ENCODE results near the gene S100A1. TPM values are rescaled to one million over a fixed set of nuclear protein-coding genes. Genes with fewer than 3 reads are reported as not detected.
A peak's percentile ranks its signal among the peaks of the same experiment; 100 is the strongest.

S100A1 gene
- total and polyA plus RNA-seq, 2 of the 13 experiments (the other 11 are each of a cell fraction or from before 2014, with no cell fraction given), result 120 to 251 TPM

DNA sequence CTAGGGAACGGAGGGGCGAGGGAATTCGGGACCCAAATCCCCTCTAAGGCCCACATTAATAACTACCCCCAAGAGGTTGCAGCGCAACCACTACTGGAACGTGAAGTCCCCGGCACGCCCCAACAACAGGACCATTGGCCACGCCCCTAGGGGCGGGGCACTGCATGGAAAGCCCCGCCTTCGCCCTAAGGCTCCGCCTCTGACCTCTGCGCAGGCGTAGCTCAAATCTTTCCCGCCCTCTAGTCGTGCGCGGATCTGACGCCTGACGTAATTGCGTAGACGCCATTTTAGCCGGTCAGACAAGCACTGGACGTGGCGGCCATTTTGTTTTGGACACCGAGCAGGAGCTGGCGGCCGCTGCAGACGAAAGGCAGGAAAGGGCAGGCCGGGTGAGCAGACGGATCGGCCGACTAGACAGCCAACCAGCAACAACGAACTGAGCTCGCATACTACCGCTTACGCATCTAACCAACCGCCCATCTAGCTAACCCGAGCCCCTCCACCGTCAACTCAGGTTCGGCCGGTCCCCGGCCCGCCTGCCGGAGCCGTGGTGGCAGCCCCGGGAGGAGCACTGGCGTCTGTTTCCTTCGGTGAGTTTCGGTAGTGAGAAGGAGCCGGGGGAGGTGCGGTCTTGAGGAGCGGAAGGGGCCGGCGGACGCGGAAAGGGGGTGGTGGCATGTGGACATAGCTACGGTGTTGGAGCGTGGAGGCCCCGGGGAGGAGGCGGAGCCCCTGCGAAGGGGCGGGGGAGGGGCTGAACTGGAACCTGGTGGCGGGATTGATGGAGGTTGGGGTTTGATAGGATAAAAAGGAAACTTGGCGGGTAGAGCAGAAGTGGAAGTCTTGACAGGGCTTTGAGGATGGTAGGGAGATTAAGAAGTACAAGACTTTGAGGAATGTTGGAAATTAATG, 5.8 kb downstream of the S100A1 start, which contains the start of gene CHTOP (continued):
- TF ChIP-seq REPIN1 (CRISPR knock-in tag; IDR thresholded peaks at IDR 0.05; ENCODE audit: borderline replicate concordance, low read depth) (peak; percentile 84), ZNF335 (CRISPR knock-in tag; IDR thresholded peaks at IDR 0.05) (no peak), KAT7 (CRISPR knock-in tag; IDR thresholded peaks at IDR 0.05; ENCODE audit: borderline replicate concordance) (no peak; the same call in 1 of the 2 replicates), TEF (CRISPR knock-in tag; IDR thresholded peaks at IDR 0.05) (no peak), TRIM22 (IDR thresholded peaks at IDR 0.05) (no peak), ATRX (CRISPR knock-in tag; IDR thresholded peaks at IDR 0.05; ENCODE audit: borderline replicate concordance) (no peak)

DNA sequence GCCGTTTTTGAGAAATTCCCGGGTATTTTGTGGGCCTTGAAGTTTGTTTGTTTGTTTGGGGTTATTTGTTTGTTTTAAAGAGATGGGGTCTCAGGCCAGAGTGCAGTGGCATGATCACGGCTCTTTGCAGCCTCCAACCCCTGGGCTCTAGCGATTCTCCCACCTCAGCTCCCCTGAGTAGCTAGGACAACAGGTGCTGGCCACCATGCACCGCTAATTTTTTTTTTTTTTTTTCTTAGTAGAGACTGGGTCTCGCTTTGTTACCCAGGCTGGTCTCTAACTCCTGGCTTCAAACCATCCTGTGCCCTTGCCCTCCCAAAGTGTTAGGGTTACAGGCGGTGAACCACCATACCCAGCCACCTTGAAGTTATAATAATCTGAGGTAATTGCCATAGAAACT, 7.6 kb downstream of the S100A1 start:
- no peak overlapping the region for H3K27ac ChIP-seq (ENCODE audit: extremely low read length, insufficient read depth, low read length)
- in situ Hi-C loops (cut with HindIII; ENCODE audit: extremely low pct_ligation_motif_present, low pct_unique_long_range_greater_than_20kb), result no loop called here
- ATAC-seq, result no peak
- WGBS (ENCODE audit: low lambda C conversion rate), result 91% methylated on average over 7 of the region's 7 CpGs
- no TSS peak for BruUV-seq (replicated peaks)
- H2AFZ ChIP-seq (ENCODE audit: low read length), result no peak overlapping the region
- FAIRE-seq, result no peak
- H3K36me3 ChIP-seq (replicated peaks in 1 of 2; ENCODE audit: control insufficient read depth in 1 of 2, insufficient read depth in 2 of 2, low read length in 2 of 2), result peaks cover 10 to 49% of the 10 kb centered on the region in 2 experiments
- ChIA-PET POLR2A (interaction anchor here (2.5 to 2.7 kb wide), 4 partner anchors 12 to 28 kb away, joined by 9 to 63 read pairs (median 45); partner anchors contain the start of genes S100A16 and SNAPIN), CTCF (ENCODE audit: low intra/inter-chr PET ratio, low total read pairs) (no interaction called here)
- H3K9ac ChIP-seq (ENCODE audit: insufficient read depth, low read depth, low read length), result no peak overlapping the region
- no peak overlapping the region for H3K4me3 ChIP-seq (replicated peaks in 1 of 3; ENCODE audit: insufficient read depth in 1 of 3, low read depth in 2 of 3, low read length in 3 of 3)
- H3K79me2 ChIP-seq (ENCODE audit: insufficient read depth, low read length), result peaks cover 32% of the 10 kb centered on the region
- no peak for DNase-seq (ENCODE audit: low spot score)
- no peaks in the 10 kb centered on the region for H3K9me3 ChIP-seq (ENCODE audit: low read length)
- intact Hi-C loops (cut with micrococcal nuclease; ENCODE audit: unreplicated experiment), result no loop called here
- H3K27me3 ChIP-seq (ENCODE audit: control insufficient read depth in 1 of 2, insufficient read depth in 2 of 2, low read length in 2 of 2), result no peaks in the 10 kb centered on the region
- H3K4me1 ChIP-seq (ENCODE audit: insufficient read depth, low read length), result peaks cover 48% of the 10 kb centered on the region
- H4K20me1 ChIP-seq (ENCODE audit: insufficient read depth, low read length), result peaks cover 13% of the 10 kb centered on the region
- H3K4me2 ChIP-seq (ENCODE audit: low read depth, low read length), result peak overlapping the region; percentile 79
- TF ChIP-seq, protein P1, sequence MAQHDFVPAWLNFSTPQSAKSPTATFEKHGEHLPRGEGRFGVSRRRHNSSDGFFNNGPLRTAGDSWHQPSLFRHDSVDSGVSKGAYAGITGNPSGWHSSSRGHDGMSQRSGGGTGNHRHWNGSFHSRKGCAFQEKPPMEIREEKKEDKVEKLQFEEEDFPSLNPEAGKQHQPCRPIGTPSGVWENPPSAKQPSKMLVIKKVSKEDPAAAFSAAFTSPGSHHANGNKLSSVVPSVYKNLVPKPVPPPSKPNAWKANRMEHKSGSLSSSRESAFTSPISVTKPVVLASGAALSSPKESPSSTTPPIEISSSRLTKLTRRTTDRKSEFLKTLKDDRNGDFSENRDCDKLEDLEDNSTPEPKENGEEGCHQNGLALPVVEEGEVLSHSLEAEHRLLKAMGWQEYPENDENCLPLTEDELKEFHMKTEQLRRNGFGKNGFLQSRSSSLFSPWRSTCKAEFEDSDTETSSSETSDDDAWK (CRISPR knock-in tag; IDR thresholded peaks at IDR 0.05), result no peak
- TF ChIP-seq HNRNPK (IDR thresholded peaks at IDR 0.05; ENCODE audit: low read depth, low read length, poor library complexity, severe bottlenecking) (no peak), MIER3 (CRISPR knock-in tag; IDR thresholded peaks at IDR 0.05; ENCODE audit: borderline replicate concordance) (no peak), BRCA1 (CRISPR knock-in tag; IDR thresholded peaks at IDR 0.05) (no peak), PCBP1 (IDR thresholded peaks at IDR 0.05; ENCODE audit: borderline replicate concordance, low read depth, low read length) (no peak), TAF15 (IDR thresholded peaks at IDR 0.05; ENCODE audit: low read depth, low read length, poor library complexity, severe bottlenecking) (no peak), ZNF564 (CRISPR knock-in tag; IDR thresholded peaks at IDR 0.05) (no peak), PRDM4 (CRISPR knock-in tag; IDR thresholded peaks at IDR 0.05; ENCODE audit: borderline replicate concordance) (no peak)
- TF ChIP-seq, protein P2, sequence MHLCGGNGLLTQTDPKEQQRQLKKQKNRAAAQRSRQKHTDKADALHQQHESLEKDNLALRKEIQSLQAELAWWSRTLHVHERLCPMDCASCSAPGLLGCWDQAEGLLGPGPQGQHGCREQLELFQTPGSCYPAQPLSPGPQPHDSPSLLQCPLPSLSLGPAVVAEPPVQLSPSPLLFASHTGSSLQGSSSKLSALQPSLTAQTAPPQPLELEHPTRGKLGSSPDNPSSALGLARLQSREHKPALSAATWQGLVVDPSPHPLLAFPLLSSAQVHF (CRISPR knock-in tag; IDR thresholded peaks at IDR 0.05), result no peak
